GM12878 (cell line): ENCODE results near the gene ACOT4. TPM values are rescaled to one million over a fixed set of nuclear protein-coding genes. Genes with fewer than 3 reads are reported as not detected.
A peak's percentile ranks its signal among the peaks of the same experiment; 100 is the strongest.

Source experiments
- BHLHE40 ChIP-seq, 2 experiments: fragments of 450-650 bp in 1 of 2; IDR thresholded peaks; 2 replicates each; pipeline ENCODE4 v1.6.1; 2011 to 2017; ENCODE audit warnings: low read depth in 2 of 2, borderline replicate concordance in 1 of 2, improper control_type of control experiment in 1 of 2, low read length in 1 of 2, mild to moderate bottlenecking in 1 of 2
- CBX5 ChIP-seq: sonication (generic); IDR thresholded peaks from 2 replicates; pipeline ENCODE4 v1.6.1; 2016; ENCODE audit warnings: low read depth, moderate library complexity, mild to moderate bottlenecking, inconsistent platforms
- CHD4 ChIP-seq: fragments of 200-600 bp; sonication (generic); IDR thresholded peaks from 2 replicates; pipeline ENCODE4 v1.6.1; 2016; ENCODE audit warnings: mild to moderate bottlenecking
- EED ChIP-seq: sonication (generic); IDR thresholded peaks from 2 replicates; pipeline ENCODE4 v1.6.1; 2016; ENCODE audit warnings: antibody characterized with exemption, low read depth
- EGR1 ChIP-seq, 2 experiments: IDR thresholded peaks; 1 replicate in 1 of 2; 2 replicates in 1 of 2; pipeline ENCODE4 v1.6.1; 2011 to 2012; ENCODE audit warnings: low read depth in 2 of 2, low read length in 2 of 2, borderline replicate concordance in 1 of 2, mild to moderate bottlenecking in 1 of 2, moderate library complexity in 1 of 2
- FOS ChIP-seq: IDR thresholded peaks from 3 replicates; pipeline ENCODE4 v1.6.1; 2011; ENCODE audit warnings: borderline replicate concordance; ENCODE audit not compliant: insufficient read length; ENCODE audit errors: extremely low read depth
- IKZF1 ChIP-seq: fragments of 450-650 bp; conservative IDR thresholded peaks from 2 replicates; pipeline ENCODE4 v1.6.1; 2017; ENCODE audit warnings: antibody characterized with exemption, mild to moderate bottlenecking
- IKZF2 ChIP-seq, 2 experiments: fragments of 450-650 bp; IDR thresholded peaks; 2 replicates each; pipeline ENCODE4 v1.6.1; 2017; ENCODE audit warnings: mild to moderate bottlenecking in 2 of 2, moderate library complexity in 2 of 2
- MEF2B ChIP-seq: fragments of 450-650 bp; IDR thresholded peaks from 2 replicates; pipeline ENCODE4 v1.6.1; 2018; ENCODE audit warnings: mild to moderate bottlenecking, moderate library complexity; ENCODE audit not compliant: partially characterized antibody, poor library complexity, severe bottlenecking
- PML ChIP-seq: IDR thresholded peaks from 2 replicates; pipeline ENCODE4 v1.6.1; 2012; ENCODE audit warnings: low read length, inconsistent platforms
- RELA ChIP-seq: fragments of 450-650 bp; IDR thresholded peaks from 2 replicates; pipeline ENCODE4 v1.8.0; 2014; ENCODE audit warnings: borderline replicate concordance; ENCODE audit not compliant: partially characterized antibody
- SIN3A ChIP-seq: IDR thresholded peaks from 2 replicates; pipeline ENCODE4 v1.6.1; 2012; ENCODE audit warnings: low read depth, low read length, improper control_type of control experiment
- SMC3 ChIP-seq: IDR thresholded peaks from 2 replicates; pipeline ENCODE4 v1.6.1; 2011; ENCODE audit warnings: low read length, improper control_type of control experiment, borderline replicate concordance
- SPI1 ChIP-seq: IDR thresholded peaks from 2 replicates; pipeline ENCODE4 v1.6.1; 2011; ENCODE audit warnings: low read depth, mild to moderate bottlenecking, low read length, moderate library complexity, borderline replicate concordance; ENCODE audit not compliant: insufficient read depth
- SREBF1 ChIP-seq: IDR thresholded peaks from 2 replicates; pipeline ENCODE4 v1.6.1; 2012; ENCODE audit warnings: mild to moderate bottlenecking, low read length
- SUZ12 ChIP-seq: fragments of 200-600 bp; sonication (generic); IDR thresholded peaks from one replicate; pipeline ENCODE4 v1.6.1; 2018; ENCODE audit warnings: antibody characterized with exemption, mild to moderate bottlenecking; ENCODE audit not compliant: unreplicated experiment
- TBL1XR1 ChIP-seq: IDR thresholded peaks from 2 replicates; pipeline ENCODE4 v1.6.1; 2012; ENCODE audit warnings: low read depth, low read length, improper control_type of control experiment
- ZBED1 ChIP-seq: IDR thresholded peaks from 2 replicates; pipeline ENCODE4 v1.6.1; 2016; ENCODE audit warnings: borderline replicate concordance
- ZNF217 ChIP-seq: fragments of 450-650 bp; IDR thresholded peaks from 2 replicates; pipeline ENCODE4 v1.6.1; 2017; ENCODE audit warnings: antibody characterized with exemption, mild to moderate bottlenecking
- ZNF687 ChIP-seq: fragments of 450-650 bp; IDR thresholded peaks from 2 replicates; pipeline ENCODE4 v1.6.1; 2017; ENCODE audit warnings: mild to moderate bottlenecking, moderate library complexity
- polyA plus RNA-seq, 11 experiments: library from polyadenylated mRNA; depleted of rRNA in 4 of 11; unstranded in 6 of 11; stranded (reverse) in 5 of 11; fragments of >200 nt; fragmentation: Nextera tagmentation in 4 of 11; fragmentation: Illumina TruSeq in 1 of 11; extraction: Ambion mirVana in 4 of 11; extraction: Trizol in 1 of 11; gene quantifications; 1 replicate in 1 of 11; 2 replicates in 10 of 11; pipeline versions ENCODE4 v1.2.1 to v1.2.3, GENCODE V29; 2011 to 2016; ENCODE audit warnings: inconsistent platforms in 2 of 11, missing spikeins in 2 of 11, low read depth in 1 of 11
- total RNA-seq, 4 experiments: library from RNA; depleted of rRNA in 3 of 4; stranded (reverse); fragments of >200 nt in 3 of 4; fragmentation: Illumina TruSeq in 1 of 4; extraction: Trizol in 1 of 4; gene quantifications; 2 replicates each; pipeline versions ENCODE4 v1.2.1 to v1.2.3, GENCODE V29; 2013 to 2021
- TF ChIP-seq, protein P1 (sequence below), 3 experiments: IDR thresholded peaks in 2 of 3; conservative IDR thresholded peaks in 1 of 3; 2 replicates each; pipeline ENCODE4 v1.5.1; 2011; ENCODE audit warnings: low read depth in 3 of 3, low read length in 3 of 3, mild to moderate bottlenecking in 3 of 3, control low read depth in 2 of 3, moderate library complexity in 2 of 3, inconsistent platforms in 1 of 3, mixed read lengths in 1 of 3; ENCODE audit not compliant: control insufficient read depth in 2 of 3, insufficient read depth in 1 of 3; ENCODE audit errors: extremely low read depth in 1 of 3

The ACOT4 gene
- total and polyA plus RNA-seq, 10 of the 15 experiments (the other 5 are each of a cell fraction or from before 2014, with no cell fraction given) = 0.68 to 3.8 (median 2.0) TPM

DNA sequence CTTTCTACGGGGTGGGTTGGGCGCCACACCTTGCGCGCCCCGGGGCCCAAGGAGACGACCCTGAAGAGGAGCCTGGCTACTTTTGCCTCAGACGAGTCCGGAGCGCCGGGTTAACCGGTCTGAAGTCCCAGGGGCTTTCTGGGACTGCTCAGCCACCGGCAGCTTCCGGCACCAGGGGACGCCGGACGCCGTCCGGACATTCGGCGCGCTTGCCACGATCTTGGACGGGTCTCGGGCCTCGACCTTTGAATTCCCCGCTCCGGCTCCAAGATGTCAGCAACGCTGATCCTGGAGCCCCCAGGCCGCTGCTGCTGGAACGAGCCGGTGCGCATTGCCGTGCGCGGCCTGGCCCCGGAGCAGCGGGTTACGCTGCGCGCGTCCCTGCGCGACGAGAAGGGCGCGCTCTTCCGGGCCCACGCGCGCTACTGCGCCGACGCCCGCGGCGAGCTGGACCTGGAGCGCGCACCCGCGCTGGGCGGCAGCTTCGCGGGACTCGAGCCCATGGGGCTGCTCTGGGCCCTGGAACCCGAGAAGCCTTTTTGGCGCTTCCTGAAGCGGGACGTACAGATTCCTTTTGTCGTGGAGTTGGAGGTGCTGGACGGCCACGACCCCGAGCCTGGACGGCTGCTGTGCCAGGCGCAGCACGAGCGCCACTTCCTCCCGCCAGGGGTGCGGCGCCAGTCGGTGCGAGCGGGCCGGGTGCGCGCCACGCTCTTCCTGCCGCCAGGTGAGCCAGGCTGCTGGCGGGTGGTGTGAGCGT lies at the start of gene ACOT4 (continued):
- TF ChIP-seq ZNF217 = peak; percentile 27; the same call in 1 of the 2 replicates
- 0 out of 2 replicates have a peak, but pooled peaks have one; percentile 13 for TF ChIP-seq SMC3
- no peak for TF ChIP-seq CHD4
- TF ChIP-seq IKZF1 = peak; percentile 96
- TF ChIP-seq MEF2B = peak; percentile 69
- no peak for TF ChIP-seq FOS
- TF ChIP-seq PML = no peak
- 0 out of 2 replicates have a peak, but pooled peaks have one; percentile 30 for TF ChIP-seq SIN3A
- TF ChIP-seq IKZF2 (IDR thresholded peaks at IDR 0.05) = no peak
- TF ChIP-seq, protein P1, sequence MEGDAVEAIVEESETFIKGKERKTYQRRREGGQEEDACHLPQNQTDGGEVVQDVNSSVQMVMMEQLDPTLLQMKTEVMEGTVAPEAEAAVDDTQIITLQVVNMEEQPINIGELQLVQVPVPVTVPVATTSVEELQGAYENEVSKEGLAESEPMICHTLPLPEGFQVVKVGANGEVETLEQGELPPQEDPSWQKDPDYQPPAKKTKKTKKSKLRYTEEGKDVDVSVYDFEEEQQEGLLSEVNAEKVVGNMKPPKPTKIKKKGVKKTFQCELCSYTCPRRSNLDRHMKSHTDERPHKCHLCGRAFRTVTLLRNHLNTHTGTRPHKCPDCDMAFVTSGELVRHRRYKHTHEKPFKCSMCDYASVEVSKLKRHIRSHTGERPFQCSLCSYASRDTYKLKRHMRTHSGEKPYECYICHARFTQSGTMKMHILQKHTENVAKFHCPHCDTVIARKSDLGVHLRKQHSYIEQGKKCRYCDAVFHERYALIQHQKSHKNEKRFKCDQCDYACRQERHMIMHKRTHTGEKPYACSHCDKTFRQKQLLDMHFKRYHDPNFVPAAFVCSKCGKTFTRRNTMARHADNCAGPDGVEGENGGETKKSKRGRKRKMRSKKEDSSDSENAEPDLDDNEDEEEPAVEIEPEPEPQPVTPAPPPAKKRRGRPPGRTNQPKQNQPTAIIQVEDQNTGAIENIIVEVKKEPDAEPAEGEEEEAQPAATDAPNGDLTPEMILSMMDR (IDR thresholded peaks at IDR 0.05 in 2 of 3, conservative IDR thresholded peaks at IDR 0.05 in 1 of 3; ENCODE audit: control insufficient read depth in 2 of 3, extremely low read depth in 1 of 3, insufficient read depth in 1 of 3, low read depth in 3 of 3, low read length in 3 of 3) = peak in 1 of 3 experiments; percentile 15; a peak in 3 of 6 replicates
- no peak for TF ChIP-seq ZBED1
- TF ChIP-seq SREBF1 = no peak
- peak; percentile 79; the same call in 1 of the 2 replicates for TF ChIP-seq ZNF687
- no peak for TF ChIP-seq RELA
- no peak for TF ChIP-seq TBL1XR1
- no peak for TF ChIP-seq EGR1 (IDR thresholded peaks at IDR 0.05; ENCODE audit: borderline replicate concordance in 1 of 2, low read depth in 2 of 2, low read length in 2 of 2)
- no peak for TF ChIP-seq CBX5
- TF ChIP-seq SUZ12 = no peak
- 0 out of 2 replicates have a peak, but pooled peaks have one; percentile 14 for TF ChIP-seq EED
- TF ChIP-seq SPI1 = peak; percentile 48; the same call in 1 of the 2 replicates
- TF ChIP-seq BHLHE40 (IDR thresholded peaks at IDR 0.05; ENCODE audit: borderline replicate concordance in 1 of 2, low read depth in 2 of 2, low read length in 1 of 2) = peak in 1 of 2 experiments; percentile 74; a peak in 2 of 4 replicates
